Left forelimb (tissue), 1 donor: ENCODE measurements around the gene TCF4.
A peak's percentile ranks its signal among the peaks of the same experiment; 100 is the strongest.

Experiments
- DNase-seq: peaks from one replicate; pipeline ENCODE4 v3.0.0-alpha.2; 2018; ENCODE audit warnings: low spot score

TCF4 gene

DNA sequence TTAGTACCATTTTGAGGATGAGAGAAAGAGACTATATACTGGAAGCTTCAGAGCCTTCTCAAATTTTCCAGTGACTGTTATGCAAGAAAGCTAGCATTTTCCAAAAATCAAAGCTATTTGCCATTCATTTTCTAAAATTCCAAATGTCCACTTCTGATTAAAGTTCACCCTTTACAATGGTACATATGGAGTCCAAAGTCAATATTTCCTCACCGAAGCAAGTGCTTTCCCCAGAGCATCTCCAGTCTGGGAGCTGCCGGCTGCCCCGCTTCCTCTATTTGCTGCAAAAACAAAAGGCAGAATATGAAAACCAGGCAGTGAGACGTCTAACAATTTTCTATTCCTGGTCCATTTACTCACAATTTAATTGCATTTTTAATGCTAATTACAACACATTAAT is 326.7 kb downstream of the TCF4 start:
- DNase-seq = no peak

DNA sequence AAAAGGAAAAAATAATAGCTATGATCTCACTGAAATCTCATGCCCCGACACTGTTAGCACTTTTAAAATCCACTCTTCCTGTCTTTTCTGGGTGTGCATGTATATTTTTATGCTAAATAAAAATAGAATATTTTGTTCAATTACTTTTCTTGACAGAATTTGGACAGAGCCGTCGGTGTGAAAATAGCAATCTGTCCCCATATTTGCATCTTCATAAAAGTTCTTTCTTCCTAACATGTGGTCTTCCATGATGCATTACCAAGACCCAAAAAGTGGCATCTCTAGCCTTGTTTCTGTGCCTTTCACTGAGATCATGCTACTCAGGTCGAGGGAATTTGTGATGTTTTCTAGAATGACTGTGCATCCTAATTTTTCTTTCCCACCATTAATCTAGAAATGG is 329.9 kb downstream of the TCF4 start:
- no peak for DNase-seq

DNA sequence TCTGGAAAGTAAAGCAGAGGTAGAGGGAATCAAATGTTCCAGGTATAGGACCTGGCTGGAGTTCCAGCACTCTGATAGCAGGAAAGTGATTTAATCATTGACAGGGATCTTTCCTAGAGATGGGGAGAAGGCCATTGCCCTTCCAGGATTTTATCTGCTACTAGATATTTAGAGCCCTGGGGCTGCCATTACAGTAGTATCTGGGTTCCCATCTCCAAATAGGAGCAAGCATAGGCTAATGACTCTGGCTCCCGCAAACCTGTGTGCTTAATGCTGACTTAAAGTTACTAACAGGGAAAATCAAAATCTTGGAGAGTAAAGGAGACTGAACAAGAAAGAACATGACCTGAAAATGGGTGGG is 331.1 kb downstream of the TCF4 start:
- DNase-seq = no peak

DNA sequence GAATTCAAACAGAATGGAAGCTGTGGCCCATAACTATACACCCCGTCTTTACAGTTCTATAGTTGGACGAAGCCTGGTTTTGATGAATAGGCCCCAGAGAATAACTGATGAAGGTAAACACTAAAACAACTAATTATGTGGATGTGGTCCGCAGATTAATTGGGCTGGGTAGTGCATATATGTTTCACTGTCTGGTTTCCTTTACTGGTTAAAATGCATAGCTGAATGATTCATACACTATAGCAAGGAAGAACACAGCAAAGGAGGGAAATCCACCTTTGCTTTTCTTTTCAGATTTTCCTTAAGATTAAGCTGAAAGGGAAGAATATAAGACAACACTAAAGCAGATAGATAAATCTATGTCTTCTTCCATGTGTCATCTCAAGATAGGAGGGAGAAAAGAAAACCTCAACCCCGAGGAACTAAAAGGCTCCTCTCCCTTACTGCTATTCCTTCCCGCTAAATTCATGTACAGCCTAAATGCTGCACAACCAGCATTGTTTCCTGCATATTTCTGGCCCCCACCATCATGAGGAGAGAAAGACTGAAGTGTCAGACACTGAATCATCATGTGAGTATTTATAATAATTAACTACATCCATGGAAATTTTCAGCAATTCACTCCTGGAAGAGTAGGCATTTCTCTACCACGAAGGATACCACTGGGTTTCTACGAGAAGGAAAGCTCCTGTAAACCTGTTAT is 331.6 kb downstream of the TCF4 start:
- DNase-seq = no peak

DNA sequence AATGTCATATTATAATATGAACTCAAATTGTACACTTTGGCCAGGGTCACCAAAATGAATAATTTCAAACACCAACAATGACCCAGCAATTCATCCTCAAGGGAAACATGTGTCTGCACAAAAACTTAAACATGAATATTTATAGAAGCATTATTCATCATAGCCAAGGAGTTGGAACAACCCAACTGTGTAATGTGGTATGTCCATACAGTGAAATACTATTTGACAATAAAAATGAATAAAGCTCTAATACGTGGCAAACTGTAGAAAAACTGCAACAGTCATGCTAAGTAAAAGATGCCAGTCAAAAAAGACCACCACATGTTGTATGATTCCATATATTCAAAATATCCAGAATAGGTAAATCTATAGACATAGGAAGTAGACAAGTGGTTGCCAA is 334.2 kb downstream of the TCF4 start:
- no peak for DNase-seq

DNA sequence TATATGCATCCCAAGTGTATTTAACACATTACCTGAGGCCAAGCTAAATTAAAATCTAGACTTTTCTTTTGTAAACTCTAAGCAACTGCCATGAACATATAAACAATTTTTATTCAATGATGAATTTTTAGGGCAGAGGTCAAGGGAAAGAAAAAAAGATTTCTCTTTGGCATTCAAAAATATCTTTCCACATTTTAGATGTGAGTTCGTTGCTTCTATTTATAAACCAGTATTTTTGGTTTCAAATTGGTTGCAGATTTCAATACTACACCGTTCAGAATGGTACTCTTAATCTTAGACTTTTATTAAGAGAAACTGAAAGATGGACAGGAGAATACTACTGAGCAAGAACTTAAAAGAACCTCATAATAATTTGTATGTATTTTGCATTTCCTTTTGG is 335.1 kb downstream of the TCF4 start:
- no peak for DNase-seq

DNA sequence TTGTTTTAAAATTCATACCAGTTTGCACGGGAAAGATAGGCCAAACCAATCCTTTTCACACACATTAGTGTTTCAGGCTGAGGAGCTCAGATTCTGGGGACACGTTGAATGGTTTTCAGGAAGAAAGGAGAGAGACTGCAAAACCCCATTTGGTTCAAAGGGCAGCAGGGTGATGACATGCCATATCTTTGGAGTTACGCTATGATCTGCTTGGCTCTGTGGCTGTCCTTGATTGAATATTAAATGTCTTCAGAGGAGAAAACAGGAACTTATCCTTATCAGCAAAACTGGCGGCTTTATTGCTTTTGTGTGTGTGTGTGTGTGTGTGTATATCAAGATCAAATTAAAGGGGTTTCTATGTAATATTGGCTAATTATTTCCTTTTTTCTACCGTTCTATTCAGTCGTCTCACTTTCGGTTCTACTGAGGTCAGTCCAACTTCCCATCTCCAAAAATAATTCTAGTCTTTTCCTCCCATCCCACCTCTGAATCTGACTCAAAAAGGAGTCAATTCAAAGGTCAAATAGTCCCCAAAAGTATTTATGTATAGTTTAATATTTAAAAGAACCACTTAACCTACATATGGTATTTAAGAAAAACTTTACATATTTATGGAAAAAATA is 335.8 kb downstream of the TCF4 start:
- DNase-seq = no peak

DNA sequence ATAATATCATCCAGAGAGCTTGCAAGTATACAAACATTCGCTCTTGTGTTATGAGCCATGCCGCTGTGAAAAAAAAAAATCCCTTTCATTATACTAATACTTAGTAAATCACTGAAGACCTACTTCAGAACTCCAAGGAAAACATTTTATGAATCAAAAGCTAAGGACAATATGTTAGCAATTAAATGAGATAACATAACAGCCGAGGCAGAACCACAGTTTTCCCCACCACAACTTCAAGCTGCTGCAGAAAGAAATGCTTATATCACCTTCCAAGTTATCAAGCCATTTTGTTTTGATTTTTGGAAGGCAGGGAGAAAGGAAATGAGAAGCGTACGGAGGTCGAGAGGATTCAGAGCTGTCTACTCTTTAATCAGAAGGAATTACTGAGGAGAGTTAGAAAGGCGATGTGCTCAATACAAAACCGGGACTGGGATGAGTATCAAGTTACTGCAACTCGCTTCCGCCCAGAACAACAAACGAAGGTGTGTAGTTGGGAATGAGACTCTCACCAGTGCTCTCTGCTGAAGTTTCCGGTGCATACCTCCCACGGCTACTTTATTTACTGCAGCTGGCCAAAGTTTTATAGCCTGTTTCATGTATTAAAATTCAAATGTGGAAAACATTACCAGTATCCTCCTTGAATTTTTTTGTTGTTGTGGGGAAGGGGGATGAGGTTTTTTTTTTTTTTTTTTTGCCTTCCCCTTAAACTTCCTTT is 336.6 kb downstream of the TCF4 start:
- DNase-seq = peak; percentile 72

DNA sequence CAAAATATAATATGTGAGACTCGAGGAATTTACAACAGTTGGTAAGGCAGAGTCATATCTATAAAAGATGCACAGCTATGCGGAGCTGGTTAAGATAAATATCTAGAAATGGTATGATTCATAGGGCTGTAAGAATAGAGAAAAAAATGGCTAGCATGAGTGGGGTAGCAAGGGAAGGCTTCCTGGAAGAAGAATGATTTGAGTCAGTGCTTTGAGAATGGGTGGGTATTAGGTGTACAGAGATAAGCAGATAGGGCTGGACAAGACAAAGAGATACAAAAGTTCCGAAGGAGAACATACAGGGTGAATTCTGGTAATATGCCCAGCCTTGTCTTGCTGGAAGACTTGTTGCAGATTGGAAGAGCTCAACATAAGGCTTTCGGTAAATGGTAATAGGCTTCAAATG is 337.2 kb downstream of the TCF4 start:
- DNase-seq = no peak

DNA sequence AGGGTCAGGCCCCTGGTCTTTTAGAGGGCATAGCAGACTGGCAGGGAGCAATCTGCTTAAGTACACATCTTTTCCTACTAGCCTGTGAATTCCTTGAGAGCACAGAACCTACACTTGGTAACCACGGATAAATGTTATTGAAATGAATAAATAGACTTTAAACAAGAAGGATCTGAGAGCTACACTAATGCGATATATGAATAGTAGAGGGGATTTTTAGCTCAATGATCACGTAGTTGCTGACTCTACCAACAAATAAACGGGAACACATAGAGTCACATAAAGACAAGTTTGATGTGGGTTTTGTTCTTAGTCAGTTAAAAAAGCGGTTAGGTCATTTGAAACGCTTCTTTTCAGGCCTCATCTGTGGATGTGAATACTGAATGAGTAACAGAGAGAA is 338.4 kb downstream of the TCF4 start:
- no peak for DNase-seq

DNA sequence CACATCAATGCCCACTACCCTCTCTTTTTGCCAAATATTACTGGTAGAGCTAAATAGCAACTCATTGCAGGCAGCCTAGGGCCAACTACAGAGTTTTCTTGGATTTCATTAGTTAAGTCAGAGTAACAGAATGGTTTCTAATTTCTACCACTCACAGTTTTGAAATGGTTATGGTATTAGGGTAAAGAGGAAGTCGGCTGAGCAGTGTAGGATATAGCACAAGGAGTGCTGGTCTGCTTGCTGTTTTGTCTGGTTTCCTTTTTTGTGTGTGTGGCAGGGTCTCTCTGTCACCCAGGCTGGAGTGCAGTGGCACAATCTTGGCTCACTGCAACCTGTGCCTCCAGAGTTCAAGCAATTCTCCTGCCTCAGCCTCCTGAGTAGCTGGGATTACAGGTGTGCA is 339.5 kb downstream of the TCF4 start:
- DNase-seq = no peak

DNA sequence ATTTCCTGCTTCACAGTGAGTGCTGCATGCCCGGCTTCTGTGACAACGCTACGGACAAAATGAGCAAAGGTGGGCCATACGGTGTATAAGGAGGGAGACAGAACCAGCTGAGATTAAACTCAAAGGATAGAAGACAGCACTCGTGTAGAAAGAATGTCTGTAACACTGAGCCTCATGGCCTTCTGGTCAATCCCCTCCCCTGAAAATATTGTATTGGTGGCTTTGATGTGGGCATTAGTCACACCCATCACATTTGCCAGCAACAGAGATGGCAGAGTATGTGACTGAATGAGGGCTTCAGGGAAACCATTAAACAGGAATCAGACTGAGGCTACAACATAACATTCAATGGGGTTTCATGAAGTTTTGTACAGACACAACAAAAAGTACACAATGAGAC is 341.0 kb downstream of the TCF4 start:
- DNase-seq = no peak

DNA sequence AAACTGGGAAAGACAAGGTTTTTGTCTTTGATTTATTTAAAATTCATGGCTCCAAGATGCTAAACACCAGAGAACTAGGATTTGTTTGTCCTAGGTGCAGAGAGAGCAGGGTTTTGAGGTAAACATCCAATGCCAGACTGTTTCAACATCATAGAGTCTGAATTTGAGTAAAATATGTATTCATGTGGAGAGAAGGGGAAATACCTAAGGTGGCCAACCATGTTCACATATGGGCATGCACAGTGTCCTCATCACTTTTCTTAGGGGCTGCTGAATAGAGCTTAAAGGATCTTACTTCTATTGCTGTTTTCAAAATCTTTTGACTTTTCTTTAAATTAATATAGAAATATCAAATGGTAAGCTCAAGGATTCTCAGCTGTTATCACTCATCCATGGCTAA is 341.7 kb downstream of the TCF4 start:
- no peak for DNase-seq

DNA sequence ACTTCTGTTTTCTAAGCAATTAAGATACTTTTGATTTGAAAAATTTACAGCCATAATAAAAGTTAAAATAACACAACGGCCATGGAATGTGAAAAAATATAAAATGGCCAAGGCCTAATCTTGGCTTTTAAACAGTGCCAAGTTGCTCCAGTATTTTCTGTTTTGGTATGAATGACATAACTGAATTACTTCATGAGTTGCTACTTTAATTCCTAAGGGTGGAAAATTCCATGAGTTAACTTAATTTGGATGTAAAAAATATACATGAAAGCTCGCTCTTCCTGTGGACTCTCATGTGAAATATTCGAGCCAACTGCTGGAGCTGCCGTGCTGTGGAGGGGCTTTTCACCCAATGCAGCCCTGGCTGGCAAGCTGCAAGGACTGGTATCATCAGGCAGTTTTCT is 342.8 kb downstream of the TCF4 start:
- no peak for DNase-seq

DNA sequence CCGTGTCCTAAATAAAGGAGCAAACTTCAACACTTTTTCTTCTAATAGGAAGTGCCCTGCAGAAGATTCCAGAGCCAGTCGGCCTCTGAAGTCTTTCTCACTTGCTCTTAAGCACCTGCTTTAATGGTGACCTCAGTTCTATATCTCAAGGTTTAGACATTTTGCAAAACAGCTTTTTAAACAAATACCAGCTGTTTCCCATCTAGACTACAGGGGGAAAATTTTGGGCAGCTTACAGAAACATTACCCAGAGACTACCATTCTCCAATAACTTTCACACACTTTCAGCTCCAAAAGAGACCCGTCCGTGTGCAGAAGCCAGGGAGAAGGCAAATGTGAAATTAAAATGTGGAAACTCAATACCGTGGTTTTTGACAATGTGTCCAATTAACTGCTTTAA is 343.4 kb downstream of the TCF4 start:
- no peak for DNase-seq

DNA sequence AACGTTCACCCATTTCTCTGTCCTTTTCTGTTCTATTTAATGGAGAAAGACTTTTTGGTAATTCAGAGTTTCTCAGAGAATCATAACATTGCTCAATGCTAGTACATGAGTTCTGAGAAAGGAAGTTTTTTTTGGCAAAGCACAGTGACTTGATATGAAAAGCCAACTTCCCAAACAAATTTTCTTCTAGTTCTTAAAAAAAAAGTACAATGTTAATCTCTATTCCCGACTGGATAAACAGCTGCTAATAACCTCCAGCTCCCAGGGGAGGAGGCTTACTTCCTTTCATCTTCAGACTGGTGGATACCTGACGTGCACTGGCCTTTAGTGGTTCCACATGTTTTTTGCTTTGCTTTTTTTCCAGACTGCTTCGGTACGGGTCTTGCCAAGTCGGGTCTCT is 344.1 kb downstream of the TCF4 start:
- no peak for DNase-seq

DNA sequence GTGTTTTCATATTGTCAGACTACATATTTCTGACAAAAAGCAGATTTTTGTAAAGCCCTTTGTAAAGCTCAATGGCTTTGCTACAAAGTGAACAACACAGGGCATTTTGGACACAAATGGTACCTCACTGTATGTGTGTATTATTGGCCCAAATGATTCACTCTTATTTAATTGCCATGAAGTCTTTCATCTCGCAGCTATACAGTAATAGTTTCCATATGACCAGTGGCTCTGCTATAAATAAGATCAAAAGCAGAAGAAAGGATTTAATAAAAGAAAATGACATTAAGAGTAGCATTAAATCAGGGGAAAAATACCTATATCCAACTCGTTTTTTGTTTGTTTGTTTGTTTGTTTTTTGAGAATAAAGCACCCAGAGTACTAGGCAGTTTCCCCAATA is 344.7 kb downstream of the TCF4 start:
- DNase-seq = no peak

DNA sequence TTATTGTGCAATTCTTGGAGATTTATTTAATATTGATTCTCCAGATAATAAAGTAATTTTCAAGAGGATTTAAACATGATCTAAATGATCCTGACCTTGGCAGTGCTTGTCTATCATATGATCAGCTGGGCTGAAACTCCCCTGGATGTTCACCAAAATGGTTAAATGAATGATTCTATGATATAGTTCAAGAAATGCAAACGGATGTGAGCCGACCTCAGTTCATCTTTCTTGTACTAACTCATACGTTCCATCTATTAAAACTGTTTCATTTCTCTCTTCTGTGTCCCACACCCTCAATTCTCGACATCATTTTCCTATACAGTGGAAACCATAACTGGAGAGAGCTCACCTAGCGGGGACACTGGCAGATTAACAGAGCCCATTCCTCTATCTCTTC is 347.0 kb downstream of the TCF4 start:
- DNase-seq = no peak

DNA sequence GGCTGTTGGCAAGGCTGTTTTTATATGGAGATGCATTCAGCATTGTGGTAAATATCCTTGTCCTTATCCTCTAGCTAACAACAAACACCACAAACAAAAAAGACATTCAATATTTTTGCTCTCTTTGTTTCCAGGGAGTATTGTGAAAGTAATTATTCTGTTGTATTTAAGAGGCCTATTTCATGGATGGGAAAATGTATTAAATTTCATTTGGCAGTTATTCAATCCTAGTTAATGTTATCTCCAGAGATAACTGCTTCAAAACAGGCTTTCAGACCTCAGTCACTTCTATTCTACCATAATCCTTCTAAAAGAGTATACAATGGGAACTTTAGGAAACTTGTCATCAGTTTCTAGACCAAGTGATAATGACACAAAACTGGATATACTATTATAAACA is 348.3 kb downstream of the TCF4 start:
- no peak for DNase-seq

DNA sequence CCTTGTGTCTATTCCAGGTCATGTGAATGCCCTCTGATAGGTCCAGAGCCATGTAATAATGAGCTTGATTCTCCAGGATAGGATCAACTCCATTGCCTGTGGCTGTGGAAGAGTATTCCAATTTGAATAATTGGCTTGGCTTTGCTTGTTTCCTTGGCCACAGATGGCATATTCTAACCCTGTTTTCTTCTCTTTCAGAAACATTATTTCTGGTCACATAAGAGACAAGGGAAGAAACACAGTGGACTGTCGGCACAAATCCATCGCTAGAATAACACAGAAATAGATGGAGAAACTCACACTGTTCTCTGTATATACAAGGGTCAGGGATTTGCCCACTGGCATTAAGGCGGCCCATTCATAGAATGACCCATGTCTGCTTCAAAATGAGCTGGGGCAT is 350.3 kb downstream of the TCF4 start:
- DNase-seq = no peak

DNA sequence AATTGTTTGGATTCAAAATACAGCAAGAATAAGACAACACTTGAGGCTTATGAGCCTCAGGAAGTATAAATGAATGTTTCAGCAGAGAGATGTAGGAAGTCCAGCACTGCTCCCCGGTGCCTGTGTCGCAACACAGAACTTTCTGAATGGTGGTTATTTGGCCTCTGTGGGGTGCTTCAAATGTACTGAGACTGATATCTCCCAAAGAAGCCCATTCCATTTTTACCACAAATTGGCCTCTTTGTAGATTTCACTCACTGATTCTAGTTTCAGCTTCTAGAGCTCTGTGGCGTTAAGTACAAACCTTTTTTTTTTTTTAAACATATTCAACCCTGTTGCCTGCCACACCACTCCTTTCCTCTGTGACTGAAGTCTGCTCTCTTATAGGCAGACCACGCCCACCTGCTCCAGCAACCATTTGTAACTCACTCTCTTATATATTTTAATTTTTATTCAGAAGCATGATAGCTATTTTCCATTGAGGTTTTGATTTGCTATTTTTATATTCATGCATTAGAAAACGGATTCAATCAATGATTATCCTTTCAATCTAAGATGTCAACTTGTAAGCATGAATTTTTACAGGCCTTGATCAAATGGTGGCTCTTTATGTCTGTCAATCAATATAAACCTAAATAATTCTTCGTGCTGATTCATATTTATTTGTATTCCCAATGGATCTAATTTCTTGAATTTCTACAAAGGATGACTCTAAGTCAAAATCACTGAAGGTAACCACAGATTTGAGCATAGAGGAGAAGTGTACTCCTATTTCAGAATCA is 351.7 kb downstream of the TCF4 start:
- no peak for DNase-seq

DNA sequence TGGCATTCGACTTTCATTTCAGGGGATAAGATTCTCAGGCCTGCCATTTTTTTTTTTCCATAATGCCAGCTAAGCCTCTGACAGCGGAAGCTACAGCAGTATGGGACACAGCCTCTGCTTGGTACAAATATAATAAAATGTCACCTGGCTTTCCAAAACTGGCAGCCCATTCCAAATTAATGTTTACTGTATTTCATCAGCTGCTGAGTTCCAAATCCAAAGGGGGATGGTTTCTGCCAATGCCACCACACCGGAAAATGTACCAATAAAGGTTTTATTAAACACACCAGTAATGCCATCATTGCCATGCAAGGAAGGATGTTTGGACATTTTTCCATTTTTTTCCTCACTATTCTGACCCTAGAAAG is 352.9 kb downstream of the TCF4 start:
- DNase-seq = no peak
